Measurements from ENCODE around the gene CMC2.

DNA sequence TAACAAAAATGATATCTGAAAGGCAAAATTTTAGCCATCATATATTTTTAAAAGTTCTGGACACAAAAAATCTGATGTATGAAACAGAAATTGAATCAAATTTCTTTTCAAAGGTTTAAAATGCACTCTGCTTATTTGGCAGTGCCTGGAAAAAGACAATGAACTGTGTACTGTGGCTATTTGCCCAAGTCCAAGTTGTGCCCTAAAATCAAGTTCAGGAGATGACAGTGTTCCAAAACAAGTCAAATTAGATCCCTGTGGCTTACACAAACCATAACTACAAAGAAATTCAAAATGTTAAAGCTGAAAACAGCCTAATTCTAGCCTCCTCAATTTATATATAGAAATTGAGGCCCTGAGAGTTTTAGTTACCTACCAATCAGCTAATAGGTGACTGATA lies 25.6 kb downstream of the CMC2 start:
- TF ChIP-seq ZNF766 (CRISPR knock-in tag; IDR thresholded peaks at IDR 0.05; ENCODE audit: borderline replicate concordance) (no peak), SP2 (CRISPR knock-in tag; IDR thresholded peaks at IDR 0.05) (no peak)
